ENCODE measurements around the gene ALOX5.

Gene ALOX5

GRCh38 chr10:45424668-45425404, 50.8 kb downstream of the ALOX5 start:
- no peak for DNase-seq (ENCODE audit: low read depth)

GRCh38 chr10:45425621-45426563, 51.9 kb downstream of the ALOX5 start:
- no peak for DNase-seq (ENCODE audit: low read depth)

- no peak for DNase-seq (ENCODE audit: low read depth)
Observed at GRCh38 chr10:45427262-45427969, 53.4 kb downstream of the ALOX5 start.

GRCh38 chr10:45427970-45428366, 54.0 kb downstream of the ALOX5 start:
- no peak for DNase-seq (ENCODE audit: low read depth)

- DNase-seq (ENCODE audit: low read depth), result no peak
Observed at GRCh38 chr10:45428611-45429510, 54.8 kb downstream of the ALOX5 start.

GRCh38 chr10:45429790-45430189, 55.8 kb downstream of the ALOX5 start:
- no peak for DNase-seq (ENCODE audit: low read depth)

GRCh38 chr10:45432113-45432512, 58.1 kb downstream of the ALOX5 start:
- DNase-seq (ENCODE audit: low read depth), result no peak

GRCh38 chr10:45432700-45433472, 58.9 kb downstream of the ALOX5 start:
- DNase-seq (ENCODE audit: low read depth), result no peak

- no peak for DNase-seq (ENCODE audit: low read depth)
Observed at GRCh38 chr10:45433716-45434469, 59.9 kb downstream of the ALOX5 start.

- DNase-seq (ENCODE audit: low read depth), result no peak
Observed at GRCh38 chr10:45437587-45438465, 63.8 kb downstream of the ALOX5 start.

GRCh38 chr10:45438466-45439090, 64.6 kb downstream of the ALOX5 start:
- DNase-seq (ENCODE audit: low read depth), result no peak

GRCh38 chr10:45439365-45439764, 65.3 kb downstream of the ALOX5 start:
- DNase-seq (ENCODE audit: low read depth), result no peak

GRCh38 chr10:45439873-45440272, 65.9 kb downstream of the ALOX5 start:
- DNase-seq (ENCODE audit: low read depth), result no peak

GRCh38 chr10:45440511-45441062, 66.6 kb downstream of the ALOX5 start:
- DNase-seq (ENCODE audit: low read depth), result no peak

GRCh38 chr10:45441239-45442190, 67.5 kb downstream of the ALOX5 start:
- DNase-seq (ENCODE audit: low read depth), result no peak

- DNase-seq (ENCODE audit: low read depth), result no peak
Observed at GRCh38 chr10:45442251-45442650, 68.2 kb downstream of the ALOX5 start.

GRCh38 chr10:45442662-45443061, 68.6 kb downstream of the ALOX5 start:
- no peak for DNase-seq (ENCODE audit: low read depth)

All from stimulated activated CD8-positive, alpha-beta memory T cell treated with anti-CD3 and anti-CD28 coated beads, Interleukin-15, amount 100 ng/mL, for 24 hours (primary cell).